Limb (tissue), 2 donors: ENCODE results near the gene MAPK1.
"Not testable (repeated sequence)": the region's sequence is repeated elsewhere in the genome, so short reads cannot be mapped to it uniquely, and the experiment has no call there.

ENCODE experiments used
- DNase-seq, 2 donors: peaks; one replicate each; pipeline ENCODE4 v3.0.0-alpha.2; 2016; ENCODE audit errors: extremely low spot score in 2 of 2

The MAPK1 gene

DNA sequence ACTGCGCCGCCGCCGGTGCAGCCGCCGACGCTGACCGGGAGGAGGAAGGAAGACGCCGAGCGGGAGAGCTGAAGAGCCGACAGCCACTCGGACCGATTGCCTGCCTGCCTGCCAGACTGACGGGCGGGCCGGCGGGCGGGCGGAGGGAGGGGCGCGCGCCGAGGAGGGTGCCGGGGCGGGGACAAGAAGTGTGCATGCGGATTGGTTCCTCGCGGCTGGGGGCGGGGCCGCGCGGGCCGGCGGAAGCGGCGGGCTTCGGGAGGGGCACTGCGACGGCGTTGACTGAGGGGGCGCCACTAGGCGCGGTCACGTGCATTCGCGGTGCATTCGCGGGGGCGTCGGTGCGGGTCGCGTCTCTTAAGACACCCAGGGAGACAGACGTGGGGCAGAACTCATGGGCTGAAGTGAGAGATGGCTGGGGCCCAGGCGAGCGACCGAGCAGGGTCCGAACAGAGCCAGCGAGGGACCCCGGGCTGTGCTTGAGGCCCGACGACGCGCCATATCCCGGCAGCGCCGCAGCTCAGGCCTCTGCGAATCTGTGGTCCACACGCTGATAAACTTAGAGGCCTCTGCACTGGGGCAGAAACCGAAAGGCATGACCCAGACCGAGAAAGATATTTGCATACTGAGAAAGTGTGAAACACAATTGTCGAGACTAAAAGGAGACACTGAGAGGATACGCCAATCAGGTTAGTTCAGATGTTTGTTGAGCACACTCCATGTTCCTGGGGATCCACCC lies at the start of gene MAPK1:
Gene MAPK1 (minus strand): TSS at position 118 of the 739 bp plus-strand sequence. CDS start 205 bp downstream, outside the sequence.
- DNase-seq: peak; percentile 93 to 97

- DNase-seq: no peak
Measured at GRCh38 chr22:21916309-21916918, 49.0 kb upstream of the MAPK1 start.

- no peak for DNase-seq
Measured at GRCh38 chr22:21915624-21916308, 48.3 kb upstream of the MAPK1 start.

DNA sequence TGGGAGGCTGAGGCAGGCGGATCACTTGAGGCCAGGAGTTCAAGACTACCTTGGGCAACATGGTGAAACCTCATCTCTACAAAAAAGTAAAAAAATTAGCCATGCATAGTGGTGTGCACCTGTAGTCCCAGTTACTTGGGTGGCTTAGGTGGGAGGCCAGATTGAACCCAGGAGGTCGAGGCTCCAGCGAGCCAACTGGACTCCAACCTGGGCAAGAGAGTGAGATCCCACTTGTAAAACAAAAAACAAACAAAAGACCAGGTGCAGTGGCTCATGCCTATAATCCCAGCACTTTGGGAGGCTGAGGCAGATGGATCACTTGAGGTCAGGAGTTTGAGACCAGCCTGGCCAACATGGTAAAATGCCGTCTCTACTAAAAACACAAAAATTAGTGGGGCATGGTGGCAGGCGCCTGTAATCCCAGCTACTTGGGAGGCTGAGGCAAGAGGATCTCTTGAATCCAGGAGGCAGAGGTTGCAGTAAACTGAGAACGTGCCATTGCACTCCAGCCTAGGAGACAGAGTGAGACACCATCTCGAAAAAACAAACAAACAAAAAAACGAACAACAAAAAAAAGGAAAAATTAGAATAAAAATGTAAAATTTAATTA lies 46.7 kb upstream of the MAPK1 start:
- DNase-seq: not testable (repeated sequence)

- not testable (repeated sequence) for DNase-seq
Measured at GRCh38 chr22:21910367-21910766, 42.9 kb upstream of the MAPK1 start.

GRCh38 chr22:21909871-21910270 lies 42.4 kb upstream of the MAPK1 start:
- no peak for DNase-seq

DNA sequence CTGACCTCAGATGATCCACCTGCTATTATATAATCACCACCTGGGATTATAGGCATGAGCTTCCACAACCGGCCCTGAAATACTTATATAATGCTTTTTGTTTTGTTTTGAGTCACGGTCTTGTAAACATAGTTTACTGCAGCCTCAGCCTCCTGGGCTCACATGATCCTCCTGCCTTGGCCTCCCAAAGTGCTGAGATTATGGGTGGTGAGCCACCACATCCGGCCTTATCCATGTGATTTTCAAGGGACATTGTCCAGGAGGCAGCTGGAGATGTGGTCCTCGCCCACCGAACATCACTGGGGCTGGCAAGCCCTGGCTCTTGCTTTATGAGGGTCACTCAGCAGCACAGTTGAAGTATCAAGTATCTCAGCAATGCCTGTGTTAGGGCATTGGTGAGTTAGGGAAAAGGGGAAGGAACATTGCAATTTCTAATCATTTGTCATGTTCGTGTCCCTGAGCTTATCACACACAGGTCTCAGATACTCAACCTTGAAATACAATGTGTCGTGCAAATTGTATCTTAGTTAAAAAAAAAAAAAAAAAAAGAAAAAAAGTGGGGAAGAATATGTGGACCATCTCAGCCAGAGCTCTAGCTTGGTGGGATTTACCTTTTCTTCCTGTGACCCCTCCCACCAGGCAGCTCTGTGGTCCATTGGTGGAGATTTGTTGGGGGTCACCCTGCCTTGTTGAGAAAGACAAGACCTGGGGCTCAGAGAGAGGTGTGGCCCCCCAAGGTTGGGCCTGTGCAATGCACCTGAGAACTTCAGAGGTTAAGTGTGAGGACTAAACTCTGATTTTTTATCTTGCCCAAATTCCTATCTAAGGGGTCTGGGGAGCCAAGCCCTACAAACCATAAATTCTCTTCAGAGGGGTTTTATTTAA lies 40.4 kb upstream of the MAPK1 start:
- DNase-seq: no peak

DNA sequence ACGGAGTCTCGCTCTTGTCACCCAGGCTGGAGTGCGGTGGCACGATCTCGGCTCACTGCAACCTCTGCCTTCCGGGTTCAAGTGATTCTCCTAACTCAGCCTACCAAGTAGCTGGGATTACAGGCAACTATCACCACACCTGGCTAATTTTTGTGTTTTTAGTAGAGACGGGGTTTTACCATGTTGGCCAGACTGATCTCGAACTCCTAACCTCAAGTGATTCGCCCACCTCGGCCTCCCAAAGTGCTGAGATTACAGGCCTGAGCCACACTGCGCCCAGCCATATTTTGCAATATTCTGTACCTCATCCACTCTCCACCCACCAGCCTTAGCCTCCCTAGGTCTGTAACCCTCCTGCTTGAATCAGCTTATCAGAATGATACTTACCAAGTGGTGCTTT lies 37.8 kb upstream of the MAPK1 start:
- DNase-seq: not testable (repeated sequence)

DNA sequence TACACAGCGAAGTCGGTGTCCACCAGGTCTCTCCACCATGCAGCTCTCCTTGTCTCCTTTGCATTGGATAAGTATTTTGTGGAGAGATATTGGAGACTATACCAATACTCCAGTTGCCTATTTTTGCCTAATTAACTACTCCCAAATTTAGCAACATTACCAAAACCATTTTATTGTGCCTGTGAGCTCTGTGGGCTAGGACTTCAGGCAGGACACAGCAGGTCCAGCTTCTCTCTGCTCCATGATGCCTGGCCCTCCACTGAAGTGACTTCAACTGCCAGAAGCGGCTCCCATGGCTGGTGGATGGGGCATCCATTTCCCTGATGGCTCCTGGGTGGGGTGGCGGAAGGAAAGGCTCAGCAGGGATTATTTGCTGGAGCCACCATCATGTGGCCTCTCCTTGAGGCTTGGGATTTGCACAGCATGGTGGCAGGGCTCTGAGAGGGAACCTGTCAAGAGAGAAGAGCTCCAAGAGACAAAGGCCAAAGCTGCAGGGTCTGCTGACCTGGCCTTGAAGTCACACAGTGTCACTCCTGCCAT lies 36.9 kb upstream of the MAPK1 start:
- no peak for DNase-seq

DNA sequence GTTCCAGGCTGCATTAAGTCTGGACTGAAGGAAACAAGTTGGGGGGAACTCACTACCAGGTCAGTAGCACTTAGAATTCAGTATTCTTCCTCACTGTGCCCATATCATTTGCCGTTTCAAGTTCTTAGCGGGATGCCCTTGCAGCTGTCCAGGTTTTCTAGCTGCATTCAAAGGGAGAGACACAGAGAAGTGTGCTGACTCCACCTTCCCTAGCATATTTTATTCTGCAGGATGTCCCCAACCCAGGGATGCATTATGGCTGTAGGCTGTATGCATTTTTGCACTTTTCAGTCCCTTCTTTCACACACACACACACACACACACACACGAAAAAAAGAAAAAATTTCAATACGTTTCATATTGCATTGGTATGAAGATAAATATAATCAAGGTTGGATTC lies 35.8 kb upstream of the MAPK1 start:
- no peak for DNase-seq

GRCh38 chr22:21902296-21903087 lies 35.0 kb upstream of the MAPK1 start:
- no peak for DNase-seq

DNA sequence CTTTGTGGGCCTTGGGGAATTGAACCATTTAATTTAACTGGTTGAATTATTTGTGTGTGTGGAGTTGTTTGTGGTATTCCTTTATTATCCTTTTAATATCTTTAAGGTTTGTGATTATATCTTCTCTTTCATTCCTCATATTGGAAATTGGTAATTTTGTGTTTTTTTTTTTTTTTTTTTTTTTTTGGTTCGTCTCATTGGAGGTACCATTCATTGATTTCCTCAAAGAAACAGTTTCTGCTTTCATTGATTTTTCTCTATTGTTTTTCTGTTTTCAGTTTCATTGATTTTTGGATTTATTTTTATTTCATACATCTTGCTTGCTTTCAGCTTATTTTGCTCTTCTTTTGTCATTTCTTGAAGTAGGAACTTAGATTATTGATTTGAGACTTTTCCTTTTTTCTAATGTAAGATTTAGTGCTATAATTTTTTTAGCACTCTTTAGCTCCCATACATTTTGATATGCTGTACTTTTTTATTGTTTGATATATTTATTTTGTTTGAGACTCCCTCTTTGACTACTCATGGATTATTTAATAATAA lies 31.0 kb upstream of the MAPK1 start:
- no peak for DNase-seq

GRCh38 chr22:21896951-21897513 lies 29.6 kb upstream of the MAPK1 start:
- no peak for DNase-seq

GRCh38 chr22:21896275-21896674 lies 28.8 kb upstream of the MAPK1 start:
- not testable (repeated sequence) for DNase-seq

- no peak for DNase-seq
Measured at GRCh38 chr22:21894799-21895198, 27.4 kb upstream of the MAPK1 start.

- DNase-seq: no peak
Measured at GRCh38 chr22:21889251-21889990, 22.0 kb upstream of the MAPK1 start.

DNA sequence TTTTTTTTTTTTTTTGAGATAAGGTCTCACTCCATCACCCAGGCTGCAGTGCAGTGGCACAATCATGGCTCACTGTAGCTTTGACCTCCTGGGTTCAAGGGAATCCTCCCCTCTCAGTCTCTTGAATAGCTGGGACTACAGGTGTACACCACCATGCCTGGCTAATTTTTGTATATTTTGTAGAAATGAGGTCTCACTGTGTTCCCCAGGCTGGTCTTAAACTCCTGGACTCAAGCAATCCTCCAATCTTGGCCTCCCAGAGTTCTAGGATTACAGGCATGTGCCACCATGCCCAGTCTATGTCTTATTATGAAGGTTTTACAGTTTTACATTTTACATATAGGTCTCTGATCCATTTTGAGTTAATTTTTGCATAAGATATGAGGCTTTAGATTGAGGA lies 20.4 kb upstream of the MAPK1 start:
- no peak for DNase-seq

GRCh38 chr22:21883930-21884329 lies 16.5 kb upstream of the MAPK1 start:
- not testable (repeated sequence) for DNase-seq
